C4-2B (cell line): ENCODE data around the gene DDX24.

Experiments
- ZFX ChIP-seq: fragments of 450-650 bp; IDR thresholded peaks from 2 replicates; pipeline ENCODE4 v1.6.1; 2017
- TF ChIP-seq, protein P1 (sequence below): fragments of 450-650 bp; conservative IDR thresholded peaks from 2 replicates; pipeline ENCODE4 v1.5.1; 2017; ENCODE audit warnings: mild to moderate bottlenecking

DNA sequence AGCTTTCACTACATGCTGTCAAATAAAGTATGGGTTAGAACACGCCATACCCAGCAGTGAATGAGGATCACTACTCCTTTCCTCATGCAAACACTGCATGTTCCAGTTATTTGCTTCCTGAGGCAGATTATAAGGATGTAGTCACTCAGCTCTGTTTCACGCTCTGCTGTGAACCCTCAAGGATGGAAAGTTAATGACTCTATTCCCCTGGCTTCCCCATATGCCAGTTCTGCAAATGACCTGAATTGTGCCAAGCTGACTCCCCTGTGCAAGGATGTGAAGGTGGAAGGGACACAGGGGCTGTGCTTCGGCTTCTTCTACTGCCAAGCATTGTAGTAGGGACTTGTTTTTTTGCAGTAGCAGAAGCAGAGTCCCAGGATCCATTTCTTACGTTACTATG is 6.9 kb upstream of the DDX24 start:
- TF ChIP-seq, protein P1, sequence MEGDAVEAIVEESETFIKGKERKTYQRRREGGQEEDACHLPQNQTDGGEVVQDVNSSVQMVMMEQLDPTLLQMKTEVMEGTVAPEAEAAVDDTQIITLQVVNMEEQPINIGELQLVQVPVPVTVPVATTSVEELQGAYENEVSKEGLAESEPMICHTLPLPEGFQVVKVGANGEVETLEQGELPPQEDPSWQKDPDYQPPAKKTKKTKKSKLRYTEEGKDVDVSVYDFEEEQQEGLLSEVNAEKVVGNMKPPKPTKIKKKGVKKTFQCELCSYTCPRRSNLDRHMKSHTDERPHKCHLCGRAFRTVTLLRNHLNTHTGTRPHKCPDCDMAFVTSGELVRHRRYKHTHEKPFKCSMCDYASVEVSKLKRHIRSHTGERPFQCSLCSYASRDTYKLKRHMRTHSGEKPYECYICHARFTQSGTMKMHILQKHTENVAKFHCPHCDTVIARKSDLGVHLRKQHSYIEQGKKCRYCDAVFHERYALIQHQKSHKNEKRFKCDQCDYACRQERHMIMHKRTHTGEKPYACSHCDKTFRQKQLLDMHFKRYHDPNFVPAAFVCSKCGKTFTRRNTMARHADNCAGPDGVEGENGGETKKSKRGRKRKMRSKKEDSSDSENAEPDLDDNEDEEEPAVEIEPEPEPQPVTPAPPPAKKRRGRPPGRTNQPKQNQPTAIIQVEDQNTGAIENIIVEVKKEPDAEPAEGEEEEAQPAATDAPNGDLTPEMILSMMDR, result no peak
- no peak for TF ChIP-seq ZFX
